HG03135 (cell line): ENCODE measurements around the gene ADAM15.
A peak's percentile ranks its signal among the peaks of the same experiment; 100 is the strongest.

Source experiments
- ATAC-seq: cut with Tn5 transposase; IDR thresholded peaks from one replicate; pipeline ENCODE4 v1.9.1; 2021; ENCODE audit warnings: mild to moderate bottlenecking, moderate library complexity; ENCODE audit not compliant: unreplicated experiment

ADAM15 gene

DNA sequence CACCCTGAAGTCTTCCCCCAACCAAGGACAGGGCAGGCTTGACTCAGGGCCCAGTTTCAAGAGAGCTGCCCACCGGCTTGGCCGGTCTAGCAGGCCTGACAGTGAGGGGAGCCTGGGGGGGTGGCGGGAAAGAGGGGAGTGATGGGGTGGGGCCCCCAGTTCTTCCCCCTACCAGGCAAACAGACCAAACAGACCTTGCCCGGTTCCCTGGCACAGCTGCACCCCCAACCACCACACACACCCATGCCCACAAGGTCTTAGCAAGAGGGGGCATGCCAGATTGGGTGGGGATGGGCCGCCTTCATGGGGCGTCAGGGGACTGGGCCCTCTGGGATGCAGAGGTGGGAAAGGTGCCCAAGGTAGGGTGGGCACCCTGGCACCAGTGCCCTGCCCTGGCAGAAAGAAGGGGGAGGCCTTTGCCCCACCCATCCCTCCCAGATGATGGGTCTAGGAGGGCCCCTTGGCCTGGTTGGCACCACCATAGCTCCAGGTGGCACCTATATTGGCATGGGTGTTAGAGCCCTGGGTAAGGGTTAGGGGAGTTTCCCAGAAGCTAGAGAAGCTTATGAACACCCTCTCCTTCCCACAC is 39.6 kb upstream of the ADAM15 start:
- ATAC-seq, result no peak

DNA sequence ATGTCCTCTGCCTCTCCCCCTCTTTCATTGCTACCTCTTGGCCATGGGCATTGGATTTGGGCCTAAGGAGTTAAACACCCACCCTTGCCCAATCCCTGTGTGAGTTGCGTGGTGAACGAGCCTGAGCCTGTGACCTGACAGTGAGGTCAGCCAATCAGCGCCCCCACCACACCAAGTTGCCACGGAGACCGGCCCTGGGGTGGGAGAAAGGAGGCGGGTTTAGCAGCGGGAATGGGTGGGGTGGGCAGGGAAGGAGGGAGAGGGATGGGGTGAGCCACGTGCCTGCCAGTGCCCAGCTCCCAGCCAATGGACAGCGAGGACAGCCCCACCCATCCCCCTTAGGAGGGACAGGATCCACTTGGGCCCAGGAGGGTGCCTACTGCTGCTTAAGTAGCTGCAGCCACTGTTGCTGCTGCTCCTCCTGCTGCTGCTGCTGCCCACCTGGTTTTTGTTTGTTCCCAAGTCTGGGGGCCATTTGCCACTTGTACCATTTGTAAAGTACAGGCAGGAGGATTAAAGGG is 39.0 kb upstream of the ADAM15 start:
- no peak for ATAC-seq

DNA sequence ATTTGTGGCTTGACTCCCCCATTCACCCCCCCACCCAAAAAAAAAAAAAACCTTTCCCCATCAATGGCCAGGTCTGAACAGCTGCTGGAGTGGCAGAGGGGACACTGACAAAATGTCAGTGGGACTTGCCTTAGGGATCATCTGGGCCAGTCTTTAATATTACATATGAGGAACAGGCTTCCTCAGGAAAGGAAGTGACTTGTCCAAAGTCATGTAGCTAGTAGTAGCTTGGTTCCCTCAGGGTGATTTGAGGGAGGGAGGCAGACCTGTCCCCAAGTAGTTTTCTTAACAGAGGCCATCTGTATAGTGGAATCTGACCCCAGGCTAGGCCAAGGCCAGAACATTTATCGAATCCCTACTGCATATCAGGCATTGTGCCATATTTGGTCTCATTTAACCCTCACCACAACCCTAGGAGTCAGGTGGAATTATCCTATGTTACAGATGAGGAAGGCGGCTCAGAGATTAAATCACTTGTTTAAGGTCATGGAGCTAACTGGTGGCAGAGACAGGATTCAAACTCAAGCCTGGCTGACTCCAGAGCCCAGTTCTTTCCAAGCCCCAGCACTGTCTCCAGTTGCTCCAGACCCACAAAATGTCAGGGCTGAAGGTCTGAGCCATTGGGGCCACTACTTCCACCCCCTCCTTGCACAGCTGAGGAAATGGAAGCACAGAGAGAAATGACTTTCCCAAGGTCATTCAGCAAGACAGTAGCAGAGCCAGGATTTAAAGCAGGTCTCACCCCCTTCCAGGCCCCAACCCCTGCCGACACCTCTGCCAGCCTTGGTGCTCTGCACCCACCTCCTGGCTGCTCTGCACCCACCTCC is 38.1 kb upstream of the ADAM15 start:
- no peak for ATAC-seq

DNA sequence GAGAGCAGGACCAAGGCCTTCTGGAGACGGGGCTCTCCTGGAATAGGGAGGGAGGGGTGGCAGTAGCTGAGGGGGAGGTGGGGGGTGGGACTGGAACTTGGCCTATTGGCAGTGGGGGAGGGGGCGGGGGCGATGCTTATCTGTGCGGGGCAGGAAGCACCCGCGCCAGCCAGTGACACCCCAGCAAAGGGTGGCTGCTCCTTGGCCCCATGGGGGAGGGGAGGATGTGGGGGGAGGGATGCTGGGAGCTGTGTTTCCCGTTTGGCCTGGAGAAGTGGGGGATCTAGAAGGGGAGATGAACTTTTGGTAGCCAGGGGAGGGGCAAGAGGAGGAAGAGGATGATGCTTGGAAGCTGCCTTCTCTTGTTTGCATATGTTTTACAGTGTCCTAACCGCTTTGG is 37.5 kb upstream of the ADAM15 start:
- ATAC-seq, result no peak

DNA sequence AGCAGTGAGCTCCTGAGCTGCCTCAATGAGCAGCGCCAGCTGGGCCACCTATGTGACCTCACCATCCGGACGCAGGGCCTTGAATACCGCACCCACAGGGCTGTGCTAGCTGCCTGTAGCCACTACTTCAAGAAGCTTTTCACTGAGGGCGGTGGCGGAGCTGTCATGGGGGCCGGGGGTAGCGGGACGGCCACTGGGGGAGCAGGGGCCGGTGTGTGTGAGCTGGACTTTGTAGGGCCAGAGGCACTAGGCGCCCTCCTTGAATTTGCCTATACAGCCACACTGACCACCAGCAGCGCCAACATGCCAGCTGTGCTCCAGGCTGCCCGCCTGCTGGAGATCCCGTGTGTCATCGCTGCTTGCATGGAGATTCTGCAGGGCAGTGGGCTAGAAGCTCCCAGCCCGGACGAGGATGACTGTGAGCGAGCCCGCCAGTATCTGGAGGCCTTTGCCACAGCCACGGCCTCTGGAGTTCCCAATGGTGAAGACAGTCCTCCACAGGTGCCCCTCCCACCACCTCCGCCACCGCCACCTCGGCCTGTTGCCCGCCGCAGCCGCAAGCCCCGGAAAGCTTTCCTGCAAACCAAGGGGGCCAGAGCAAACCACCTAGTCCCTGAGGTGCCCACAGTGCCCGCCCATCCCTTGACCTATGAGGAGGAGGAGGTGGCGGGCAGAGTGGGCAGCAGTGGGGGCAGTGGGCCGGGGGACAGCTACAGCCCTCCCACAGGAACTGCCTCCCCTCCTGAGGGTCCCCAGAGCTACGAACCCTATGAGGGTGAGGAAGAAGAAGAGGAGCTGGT is 36.2 kb upstream of the ADAM15 start:
- ATAC-seq, result no peak

DNA sequence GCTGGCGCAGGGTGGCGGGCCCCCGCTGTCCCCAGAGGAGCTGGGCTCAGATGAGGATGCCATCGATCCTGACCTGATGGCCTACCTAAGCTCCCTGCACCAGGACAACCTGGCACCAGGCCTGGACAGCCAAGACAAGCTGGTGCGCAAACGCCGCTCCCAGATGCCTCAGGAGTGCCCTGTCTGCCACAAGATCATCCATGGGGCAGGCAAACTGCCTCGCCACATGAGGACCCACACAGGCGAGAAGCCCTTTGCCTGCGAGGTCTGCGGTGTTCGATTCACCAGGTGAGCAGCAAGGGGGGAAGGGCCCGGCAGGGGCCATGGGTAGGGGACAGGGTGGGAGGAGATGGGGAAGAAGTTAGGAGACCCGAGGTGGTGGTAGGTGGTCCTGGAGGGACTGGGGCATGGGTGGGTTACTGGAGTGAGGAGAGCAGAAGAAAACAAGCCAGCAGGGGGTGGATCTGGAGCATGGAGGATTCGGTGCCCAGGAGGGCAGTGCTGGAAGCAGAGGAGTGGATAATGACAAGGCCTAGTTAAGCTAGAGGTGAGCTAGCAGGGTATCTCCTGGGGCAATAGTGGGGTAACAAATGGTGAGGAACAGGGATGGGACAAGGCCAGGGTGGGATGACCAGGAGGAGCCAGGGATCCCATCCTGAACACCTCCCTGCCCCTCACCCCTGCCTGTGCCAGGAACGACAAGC is 35.4 kb upstream of the ADAM15 start:
- no peak for ATAC-seq

DNA sequence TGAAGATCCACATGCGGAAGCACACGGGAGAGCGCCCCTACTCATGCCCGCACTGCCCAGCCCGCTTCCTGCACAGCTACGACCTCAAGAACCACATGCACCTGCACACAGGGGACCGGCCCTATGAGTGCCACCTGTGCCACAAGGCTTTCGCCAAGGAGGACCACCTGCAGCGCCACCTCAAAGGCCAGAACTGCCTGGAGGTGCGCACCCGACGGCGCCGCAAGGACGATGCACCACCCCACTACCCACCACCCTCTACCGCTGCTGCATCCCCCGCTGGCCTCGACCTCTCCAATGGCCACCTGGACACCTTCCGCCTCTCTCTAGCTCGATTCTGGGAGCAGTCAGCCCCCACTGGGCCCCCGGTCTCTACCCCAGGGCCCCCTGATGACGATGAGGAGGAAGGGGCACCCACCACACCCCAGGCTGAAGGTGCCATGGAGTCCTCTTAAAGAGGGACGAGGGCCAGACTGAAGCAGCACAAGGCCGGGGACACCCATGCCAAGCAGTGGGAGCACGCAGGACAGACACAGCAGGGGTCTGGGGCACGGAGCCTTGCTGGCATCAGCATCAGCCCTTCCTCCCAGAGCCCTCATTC is 34.8 kb upstream of the ADAM15 start:
- ATAC-seq, result no peak

DNA sequence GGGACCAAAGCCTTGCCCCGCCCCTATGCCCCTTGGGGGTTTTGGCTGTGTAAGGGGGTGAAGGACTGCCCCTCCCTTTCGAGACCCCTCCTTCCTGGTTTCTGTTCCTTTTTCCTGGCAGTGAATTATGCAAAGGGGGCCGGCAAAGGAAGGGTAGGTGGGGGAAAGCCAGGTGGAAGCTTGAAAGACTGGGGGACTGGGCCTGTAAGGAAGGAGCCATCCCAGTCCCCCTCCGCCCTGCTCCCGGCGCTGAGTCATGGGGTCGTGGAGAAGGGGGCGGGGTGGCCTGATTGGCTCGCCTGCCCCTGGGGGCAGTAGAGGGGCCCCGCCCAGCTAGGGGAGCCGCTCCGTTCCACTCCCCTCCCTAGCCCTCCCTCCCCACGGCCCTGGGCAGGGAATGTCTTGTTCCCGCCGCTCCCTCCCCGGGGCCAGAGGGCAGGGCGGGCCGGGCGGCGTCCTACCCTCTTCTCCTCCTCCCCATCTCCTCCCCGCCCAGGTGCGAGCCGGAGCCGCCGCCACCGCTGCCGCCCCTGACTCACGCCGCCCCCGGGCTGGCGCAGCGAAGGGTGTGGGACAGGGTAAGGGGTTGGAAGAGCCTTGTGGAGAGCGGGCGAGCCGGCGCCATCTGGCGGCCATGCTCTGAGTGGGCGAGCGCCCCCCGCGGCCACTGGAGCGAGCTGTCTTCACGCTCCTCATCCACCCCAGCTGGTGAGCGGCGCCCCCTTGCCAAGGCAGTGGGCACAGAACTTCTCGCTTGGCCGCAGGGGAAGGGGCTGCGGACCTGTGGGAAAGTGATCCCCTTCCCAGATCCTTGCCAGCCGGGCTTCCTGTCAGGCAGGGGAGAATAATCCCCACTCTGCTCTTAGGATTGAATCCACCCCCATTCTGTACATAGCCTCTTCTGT is 33.8 kb upstream of the ADAM15 start:
- ATAC-seq, result peak; percentile 71

DNA sequence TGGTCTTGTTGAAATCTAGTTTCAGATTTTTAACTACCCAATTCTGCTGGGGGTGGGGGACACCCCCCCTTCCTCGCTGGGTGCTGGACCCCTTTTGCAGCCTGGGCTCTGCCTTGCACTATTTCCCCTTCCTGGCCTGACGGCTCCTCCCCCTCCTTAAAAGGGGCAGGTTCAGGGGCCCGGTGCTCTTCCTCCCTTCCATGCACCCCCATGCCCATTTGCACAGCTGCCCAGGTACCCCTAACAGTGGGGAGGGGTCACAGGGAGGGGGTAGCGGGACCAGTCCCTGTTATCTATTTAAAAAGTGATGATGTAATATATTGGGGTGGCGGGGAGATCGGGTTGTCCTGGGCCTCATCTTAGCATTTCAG is 33.2 kb upstream of the ADAM15 start:
- ATAC-seq, result no peak

DNA sequence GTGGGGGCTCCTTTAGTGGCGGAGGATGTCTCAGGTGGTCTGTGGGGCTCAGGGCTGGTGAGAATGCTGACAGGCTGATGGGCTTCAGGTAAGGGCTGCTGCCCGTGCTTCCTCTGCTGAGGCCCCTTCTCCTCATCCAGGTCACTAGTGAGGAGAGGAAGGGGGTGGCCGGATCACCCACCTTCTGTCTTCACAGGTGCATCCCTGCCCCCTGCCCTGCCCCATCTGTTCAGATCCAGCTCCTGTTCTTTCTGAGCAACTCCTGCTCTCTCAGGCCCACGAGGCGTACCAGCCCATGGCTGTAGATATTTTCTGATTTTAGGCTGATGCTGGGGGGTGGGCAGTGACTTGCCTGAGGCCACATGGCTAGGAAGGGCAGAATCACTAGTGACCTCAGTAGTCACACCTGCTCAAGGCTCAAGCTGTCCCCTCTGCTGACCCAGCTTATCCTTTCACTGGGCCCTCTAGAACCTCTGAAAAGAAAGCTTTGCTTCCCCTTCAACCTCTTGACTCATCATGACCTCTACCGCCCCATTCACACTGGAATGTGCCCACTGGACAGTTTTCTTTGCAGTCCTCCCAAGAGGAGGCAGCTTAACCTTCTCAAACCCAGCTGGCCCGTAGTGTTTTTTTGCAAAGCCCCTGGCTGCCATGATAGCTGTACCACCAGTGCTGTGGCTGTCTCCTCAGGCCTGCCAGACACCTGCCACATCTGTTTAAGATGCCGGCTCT is 32.3 kb upstream of the ADAM15 start:
- ATAC-seq, result no peak

DNA sequence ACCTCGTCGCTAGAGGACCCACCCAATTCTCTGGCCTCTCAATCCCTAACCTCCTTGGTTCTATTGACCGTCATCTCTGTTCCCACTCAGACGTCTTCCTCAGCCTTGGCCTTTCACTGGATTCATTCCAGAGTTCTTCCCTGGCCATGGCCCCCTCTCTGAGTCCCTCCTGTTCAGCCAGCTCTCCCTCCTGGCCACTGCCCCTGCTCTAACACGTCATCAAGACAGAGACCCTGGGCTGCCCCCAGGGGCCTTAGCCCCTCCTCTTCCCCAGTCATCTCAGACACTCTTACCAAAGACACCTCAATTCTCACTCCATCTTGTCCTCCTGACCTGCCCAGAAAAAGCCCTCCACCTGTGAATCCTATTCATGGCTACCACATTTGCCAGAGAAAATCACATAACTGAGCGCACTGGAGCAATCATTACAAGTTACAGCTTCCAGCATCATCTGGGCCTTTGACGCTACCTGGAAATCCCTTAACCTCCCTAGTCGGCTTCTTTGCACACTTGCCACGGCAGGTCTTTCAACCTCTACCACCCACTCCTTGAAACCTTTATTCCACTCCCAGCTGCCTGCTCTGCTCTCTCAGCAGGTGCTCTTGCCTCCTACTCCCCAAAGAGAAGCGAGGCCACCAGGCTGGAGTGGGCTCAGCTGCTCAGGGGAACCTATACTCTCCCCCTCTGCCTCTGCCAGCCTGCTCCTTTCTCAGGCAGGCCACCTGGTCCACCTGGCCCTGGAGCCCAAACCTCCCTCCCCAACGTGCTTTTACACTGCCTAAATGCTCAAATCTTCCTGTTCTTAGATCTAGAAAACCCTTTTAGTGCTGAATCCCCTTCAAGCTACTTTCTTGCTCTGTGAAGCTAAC is 31.5 kb upstream of the ADAM15 start:
- ATAC-seq, result no peak

DNA sequence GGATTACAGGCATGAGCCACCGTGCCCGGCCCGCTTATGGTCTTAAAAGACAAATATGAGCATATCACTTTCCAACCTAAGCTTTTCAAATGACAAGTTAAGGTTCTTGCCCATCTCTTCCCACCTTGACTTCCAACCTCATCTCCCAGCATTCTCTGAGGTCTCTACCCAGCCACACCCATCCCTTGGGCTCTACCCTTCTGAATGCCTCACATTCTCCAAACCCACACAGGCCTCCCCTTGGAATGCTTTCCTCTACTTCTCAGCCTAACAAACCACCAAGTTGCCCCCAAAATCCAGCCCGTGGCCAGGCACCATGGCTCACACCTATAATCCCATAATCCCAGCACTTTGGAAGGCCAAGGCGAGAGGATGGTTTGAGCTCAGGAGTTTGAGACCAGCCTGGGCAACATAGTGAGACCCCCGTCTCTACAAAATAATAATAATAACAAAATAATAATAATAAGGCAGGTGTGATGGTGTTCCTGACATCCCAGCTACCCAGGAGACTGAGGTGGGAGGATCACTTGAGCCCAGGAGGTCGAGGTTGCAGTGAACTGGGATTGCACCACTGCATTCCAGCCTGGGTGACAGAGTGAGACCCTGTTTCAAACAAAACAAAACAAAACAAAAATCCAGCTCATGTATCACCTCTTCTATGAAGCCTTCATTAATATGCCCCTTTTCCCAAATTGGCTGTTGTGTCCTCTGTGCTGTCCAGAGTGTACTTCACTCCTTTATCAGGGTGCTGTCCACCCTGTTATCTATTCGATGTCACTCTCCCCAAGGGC is 28.8 kb upstream of the ADAM15 start:
- ATAC-seq, result no peak

DNA sequence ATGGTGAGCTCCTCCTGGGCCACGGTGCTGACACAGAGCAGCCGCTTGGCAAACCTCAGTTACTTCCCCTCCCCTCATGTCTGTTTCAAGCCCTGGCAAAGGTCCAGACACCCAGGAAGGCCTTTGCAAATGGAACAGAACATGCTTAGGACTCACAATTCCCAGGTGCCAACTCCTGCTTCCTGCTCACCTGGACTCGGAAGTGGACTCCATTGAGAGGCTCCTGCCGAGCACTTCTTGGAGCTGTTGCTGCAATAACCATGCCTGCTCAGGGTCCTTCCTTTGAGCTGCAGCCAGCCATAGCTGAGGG is 28.2 kb upstream of the ADAM15 start:
- no peak for ATAC-seq

DNA sequence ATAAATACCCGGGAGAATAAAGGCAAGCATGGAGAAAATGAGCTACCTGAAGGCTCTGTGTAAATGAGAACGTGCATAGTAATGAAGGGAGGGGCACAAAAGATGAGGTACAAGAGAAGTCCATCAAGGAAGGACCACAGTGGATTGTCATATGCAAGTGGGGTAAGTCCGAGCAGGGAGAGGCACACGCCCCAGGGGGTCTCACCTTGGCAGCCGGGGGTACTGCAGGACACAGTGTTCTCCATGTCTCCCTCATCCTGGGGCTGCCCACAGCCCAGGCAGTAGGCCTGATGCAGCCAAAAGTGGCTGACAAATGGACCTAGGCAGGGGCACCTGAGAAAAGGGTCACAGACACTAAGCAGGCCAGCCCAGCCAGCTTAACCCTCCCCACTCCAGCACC is 27.5 kb upstream of the ADAM15 start:
- no peak for ATAC-seq

DNA sequence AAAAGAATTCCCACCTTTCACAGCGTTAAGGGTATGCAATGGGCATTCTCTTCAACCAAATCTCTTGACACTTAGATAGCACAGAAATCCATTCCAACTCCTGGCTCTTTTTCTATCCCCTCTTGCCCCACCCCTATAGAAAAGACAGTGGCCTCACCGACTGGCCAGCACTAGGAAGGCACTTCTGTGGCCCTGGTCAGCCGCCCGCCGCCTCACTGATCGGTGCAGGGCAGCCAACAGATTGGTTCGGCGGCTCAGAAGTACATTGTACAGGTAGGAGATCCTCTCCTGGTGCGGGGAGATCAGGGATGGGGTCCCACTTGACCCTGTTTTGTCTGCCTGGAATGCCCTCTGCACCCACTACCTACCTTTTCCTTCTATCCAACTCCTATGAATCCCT is 26.8 kb upstream of the ADAM15 start:
- ATAC-seq, result no peak

DNA sequence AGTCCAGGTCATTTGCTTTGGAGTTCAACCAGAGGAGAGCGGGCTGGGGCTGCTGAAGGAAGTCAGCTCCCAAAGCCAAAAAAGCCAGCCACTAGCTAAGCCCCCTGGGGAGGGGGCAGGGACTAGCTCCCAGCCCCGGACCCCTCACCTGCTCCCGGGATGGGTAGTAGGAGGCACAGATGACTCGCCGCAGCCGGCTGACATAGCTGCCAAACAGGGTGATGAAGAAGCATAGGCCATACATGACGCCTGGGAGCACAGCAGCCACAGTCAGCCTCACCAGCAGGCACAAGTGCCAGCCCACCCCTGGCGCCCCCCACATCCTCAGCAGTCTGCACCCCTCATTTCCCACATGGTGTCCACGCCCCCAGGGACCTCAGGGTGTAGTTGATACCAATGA is 25.0 kb upstream of the ADAM15 start:
- no peak for ATAC-seq

DNA sequence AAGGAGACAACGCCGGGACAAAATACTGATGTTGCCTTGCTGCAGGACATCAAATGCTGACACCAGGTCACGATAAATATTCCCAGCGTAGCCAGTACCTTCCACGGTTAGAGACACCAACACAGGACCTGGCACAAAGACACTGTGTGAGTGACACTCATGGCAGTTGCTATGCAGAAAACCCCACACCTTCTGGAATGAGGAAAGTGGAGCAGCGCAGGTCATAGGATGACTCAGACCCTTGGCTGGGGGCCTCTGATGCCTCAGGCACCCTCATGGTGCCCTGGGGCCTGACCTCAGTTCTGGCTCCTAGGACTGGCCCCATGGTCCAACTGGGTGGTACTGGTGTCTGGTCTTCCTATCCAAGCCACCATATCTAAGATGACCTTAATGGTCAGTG is 24.5 kb upstream of the ADAM15 start:
- ATAC-seq, result no peak
